KBM-7 (cell line): ENCODE results near the gene CUEDC1.
"Not testable (repeated sequence)": the region's sequence is repeated elsewhere in the genome, so short reads cannot be mapped to it uniquely, and the experiment has no call there.

Source experiments
- DNase-seq: peaks from one replicate; pipeline ENCODE4 v3.0.0-alpha.2; 2015
- in situ Hi-C: fragments of 300-500 bp; cut with MboI; formaldehyde crosslinking; loops from 2 replicates; pipeline ENCODE4 v1.14.3; 2020; ENCODE audit warnings: low sequenced_read_pairs, low pct_unique_long_range_greater_than_20kb, mixed read lengths

The CUEDC1 gene

GRCh38 chr17:57922745-57923144 is 32.5 kb downstream of the CUEDC1 start:
- in situ Hi-C loops, DNase-seq: not testable (repeated sequence)

GRCh38 chr17:57920916-57921703 is 34.1 kb downstream of the CUEDC1 start:
- in situ Hi-C loops, result no loop called here
- no peak for DNase-seq

GRCh38 chr17:57919918-57920317 is 35.3 kb downstream of the CUEDC1 start:
- in situ Hi-C loops, result no loop called here
- no peak for DNase-seq

- in situ Hi-C loops, result no loop called here
- no peak for DNase-seq
Measured at GRCh38 chr17:57918017-57918895, 37.0 kb downstream of the CUEDC1 start.

GRCh38 chr17:57916925-57917858 is 38.0 kb downstream of the CUEDC1 start:
- DNase-seq, result no peak
- in situ Hi-C loops, result no loop called here

- in situ Hi-C loops, result no loop called here
- no peak for DNase-seq
Measured at GRCh38 chr17:57915985-57916757, 39.0 kb downstream of the CUEDC1 start.

GRCh38 chr17:57915544-57915943 is 39.7 kb downstream of the CUEDC1 start:
- no peak for DNase-seq
- in situ Hi-C loops, result no loop called here

GRCh38 chr17:57914273-57915142 is 40.7 kb downstream of the CUEDC1 start:
- in situ Hi-C loops, result no loop called here
- no peak for DNase-seq

- in situ Hi-C loops, result no loop called here
- DNase-seq, result no peak
Measured at GRCh38 chr17:57913575-57914272, 41.5 kb downstream of the CUEDC1 start.

- in situ Hi-C loops, result no loop called here
- no peak for DNase-seq
Measured at GRCh38 chr17:57911834-57912673, 43.2 kb downstream of the CUEDC1 start.

- no peak for DNase-seq
- in situ Hi-C loops, result no loop called here
Measured at GRCh38 chr17:57910462-57911420, 44.5 kb downstream of the CUEDC1 start.

GRCh38 chr17:57909551-57909950 is 45.7 kb downstream of the CUEDC1 start:
- no peak for DNase-seq
- in situ Hi-C loops, result no loop called here

- DNase-seq, result no peak
- in situ Hi-C loops, result no loop called here
Measured at GRCh38 chr17:57908278-57908677, 46.9 kb downstream of the CUEDC1 start.

- no peak for DNase-seq
- in situ Hi-C loops, result no loop called here
Measured at GRCh38 chr17:57906910-57907309, 48.3 kb downstream of the CUEDC1 start.

GRCh38 chr17:57905875-57906455 is 49.2 kb downstream of the CUEDC1 start:
- no peak for DNase-seq
- in situ Hi-C loops, result no loop called here
